GM18861 (cell line): ENCODE data around the gene MUC5AC.
"Not testable (repeated sequence)": the region's sequence is repeated elsewhere in the genome, so short reads cannot be mapped to it uniquely, and the experiment has no call there.

Experiments
- ATAC-seq: cut with Tn5 transposase; IDR thresholded peaks from one replicate; pipeline ENCODE4 v1.9.1; 2021; ENCODE audit not compliant: unreplicated experiment

Gene MUC5AC

DNA sequence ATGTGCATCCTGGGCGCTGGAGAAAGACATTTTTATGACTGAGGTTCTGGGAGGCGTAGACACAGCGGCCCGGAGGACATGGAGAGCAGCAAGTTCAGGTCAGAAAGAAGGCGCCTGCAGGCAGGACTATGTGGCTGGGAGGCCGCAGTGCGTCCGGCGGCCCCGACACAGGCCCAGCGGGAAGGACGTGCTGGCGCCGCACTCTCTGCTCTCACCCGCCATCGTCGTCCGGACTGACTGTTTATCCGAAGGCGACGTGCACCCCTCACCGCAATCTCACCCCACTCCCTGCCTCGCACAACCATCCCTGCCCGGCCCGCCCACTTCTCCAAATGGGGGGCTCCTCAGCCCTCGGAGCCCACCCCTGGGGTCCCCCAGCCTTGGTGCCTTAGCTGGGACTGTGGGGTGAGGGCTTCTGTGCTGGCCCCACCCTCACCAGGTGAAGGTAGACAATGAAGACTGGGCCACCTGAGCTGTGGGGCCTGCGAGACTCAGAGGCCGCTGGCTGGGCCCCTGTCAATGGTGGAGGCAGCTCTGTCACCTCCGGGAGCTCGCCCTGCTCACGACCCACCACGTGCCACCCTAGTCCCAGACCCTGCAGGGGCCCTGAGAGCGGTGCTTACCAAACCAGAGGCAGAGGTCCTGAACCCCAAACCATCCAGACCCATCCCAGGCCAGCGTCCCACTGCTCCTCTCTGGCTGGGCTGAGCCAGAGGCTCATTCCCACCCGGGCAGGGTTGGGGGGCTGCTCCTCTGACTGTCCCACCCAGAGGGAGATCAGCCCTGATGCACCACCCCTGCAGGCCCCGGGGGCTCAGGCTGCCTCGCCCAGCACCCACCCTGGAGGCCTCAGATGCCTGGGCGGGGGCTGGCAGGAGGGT lies 48.9 kb downstream of the MUC5AC start:
- no peak for ATAC-seq

DNA sequence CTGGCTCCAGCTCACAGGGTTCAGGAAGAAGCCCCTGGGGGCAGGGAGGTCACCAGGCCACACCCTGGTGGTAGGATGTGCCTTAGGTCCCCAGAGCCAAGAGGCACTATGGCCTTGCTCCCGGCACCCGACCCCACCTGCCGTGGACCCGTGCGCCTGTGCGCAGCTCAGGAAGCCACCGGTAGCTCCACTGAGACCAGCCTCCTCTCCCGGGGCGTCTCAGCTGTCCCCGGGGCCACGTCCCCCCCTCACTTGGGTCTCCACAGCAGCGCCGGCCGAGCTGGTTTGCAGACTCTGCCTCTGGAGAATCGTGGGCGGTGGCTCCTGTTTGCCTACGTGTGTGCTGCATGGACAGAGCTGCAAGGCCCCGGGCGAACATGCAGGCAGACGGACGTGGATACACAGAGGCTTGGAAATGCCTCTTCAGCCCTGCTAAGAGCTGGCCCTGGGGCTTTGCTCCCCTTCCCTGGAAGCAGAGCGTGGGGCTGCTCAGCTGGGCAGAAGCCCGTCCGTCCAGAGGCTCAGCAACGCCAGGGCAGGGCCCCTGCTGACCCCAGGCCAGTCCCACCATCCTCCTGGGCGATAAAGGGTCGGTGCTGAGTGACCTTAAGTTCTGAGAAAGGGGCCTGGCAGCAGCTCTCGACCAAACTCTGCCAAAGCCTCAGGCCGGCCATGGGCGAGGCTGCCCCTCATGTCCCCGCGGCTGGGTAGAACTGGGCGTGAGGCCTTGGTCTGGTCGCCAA lies 49.8 kb downstream of the MUC5AC start:
- no peak for ATAC-seq

- no peak for ATAC-seq
Observed at GRCh38 chr11:1208144-1208393, 50.3 kb downstream of the MUC5AC start.

DNA sequence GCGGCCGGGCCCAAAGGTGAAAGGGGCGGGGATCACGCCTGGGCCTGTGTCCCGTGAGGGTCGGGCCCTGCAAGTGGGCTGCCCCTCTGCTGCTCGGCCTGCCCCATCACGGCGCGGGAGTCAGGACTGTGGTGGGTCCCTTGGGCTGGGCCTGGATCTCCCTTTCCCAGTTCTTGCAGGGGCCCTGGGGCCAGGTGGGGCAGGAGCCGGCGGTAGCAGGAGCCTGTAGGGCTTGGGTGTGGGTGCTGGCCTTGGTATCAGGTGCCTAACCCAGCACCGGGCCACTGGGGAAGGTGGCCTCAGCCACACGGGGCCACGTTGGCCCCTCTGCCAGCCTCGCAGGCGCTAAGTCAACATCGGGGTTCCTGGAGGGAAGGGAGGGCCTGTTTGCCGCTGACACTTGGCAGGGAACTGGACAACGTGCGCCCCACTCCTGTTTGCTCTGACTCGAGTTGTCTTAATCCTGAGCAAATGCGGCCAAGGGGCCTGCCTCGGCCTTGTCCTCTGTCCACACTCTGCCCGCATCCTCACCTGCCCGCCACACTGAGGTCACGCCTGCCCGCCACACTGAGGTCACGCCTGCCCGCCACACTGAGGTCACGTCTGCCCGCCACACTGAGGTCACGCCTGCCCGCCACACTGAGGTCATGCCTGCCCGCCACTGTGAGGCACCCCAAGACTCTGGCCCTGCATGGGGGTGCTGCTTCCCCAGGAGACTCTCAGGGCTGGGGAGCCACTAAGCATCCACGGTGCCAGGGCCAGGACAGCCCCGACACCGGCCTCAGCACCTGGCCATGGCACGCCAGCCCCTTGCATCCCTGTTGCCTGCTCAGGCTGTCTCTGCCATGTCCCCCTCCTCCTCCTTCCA lies 50.9 kb downstream of the MUC5AC start:
- ATAC-seq, result no peak

DNA sequence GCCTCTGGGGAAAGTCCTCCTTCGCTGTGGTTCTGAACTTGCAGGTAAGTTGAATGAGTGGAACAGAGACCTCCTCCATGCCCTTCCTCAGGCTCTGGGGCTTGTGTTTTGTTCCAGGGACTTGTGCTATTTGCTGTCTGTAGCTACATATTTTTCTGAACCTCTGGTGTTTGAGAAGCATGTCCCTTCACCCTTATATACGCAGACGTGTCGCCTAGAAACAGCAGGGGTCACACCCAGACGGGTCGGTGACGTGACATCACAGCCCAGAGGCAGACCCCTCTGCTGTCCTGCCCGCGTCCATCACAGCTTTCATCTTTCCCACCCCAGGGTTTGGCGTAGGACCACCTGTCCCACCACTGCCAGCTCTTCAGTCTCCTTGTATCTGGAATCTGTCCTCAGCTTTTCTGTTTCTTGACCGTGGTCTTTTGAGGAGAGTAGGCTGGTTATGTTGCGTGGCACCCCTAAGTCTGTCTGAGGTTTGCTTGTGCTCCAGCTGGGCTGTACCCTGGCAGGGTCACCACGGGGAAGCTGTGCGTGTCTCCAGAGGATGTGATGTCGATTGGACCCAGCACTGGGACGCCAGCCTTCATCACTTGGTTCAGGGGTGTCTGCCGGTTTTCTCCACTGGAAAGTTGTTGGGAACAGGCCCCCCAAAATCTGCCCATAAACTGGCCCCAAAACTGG lies 51.8 kb downstream of the MUC5AC start:
- ATAC-seq, result no peak

GRCh38 chr11:1211838-1212237 lies 54.1 kb downstream of the MUC5AC start:
- ATAC-seq, result no peak

- ATAC-seq, result not testable (repeated sequence)
Observed at GRCh38 chr11:1215826-1216225, 58.1 kb downstream of the MUC5AC start.

GRCh38 chr11:1217151-1217550 lies 59.4 kb downstream of the MUC5AC start:
- ATAC-seq, result no peak

GRCh38 chr11:1218256-1218787 lies 60.6 kb downstream of the MUC5AC start:
- no peak for ATAC-seq

GRCh38 chr11:1218788-1219445 lies 61.2 kb downstream of the MUC5AC start:
- ATAC-seq, result no peak

DNA sequence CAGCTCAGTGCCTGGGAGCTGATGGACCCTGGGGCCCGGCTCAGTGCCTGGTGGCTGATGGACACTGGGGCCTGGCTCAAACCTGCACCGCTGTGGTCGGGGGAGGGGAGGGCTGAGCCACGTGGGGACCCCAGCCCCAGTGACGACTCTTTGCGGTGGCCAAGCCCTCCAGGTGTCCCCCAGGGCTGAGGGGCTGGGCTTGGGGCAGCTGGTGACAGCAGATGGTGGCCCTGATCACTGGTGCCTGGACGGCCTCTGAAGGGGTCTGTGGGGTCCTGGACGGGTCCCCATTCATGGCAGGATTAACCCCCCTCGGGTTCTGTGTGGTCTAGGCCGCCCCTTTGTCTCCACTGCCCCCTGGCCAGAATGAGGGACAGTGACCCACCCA lies 61.7 kb downstream of the MUC5AC start:
- ATAC-seq, result no peak

GRCh38 chr11:1219834-1220815 lies 62.4 kb downstream of the MUC5AC start:
- ATAC-seq, result no peak

GRCh38 chr11:1220941-1221721 lies 63.4 kb downstream of the MUC5AC start:
- no peak for ATAC-seq

GRCh38 chr11:1221848-1222311 lies 64.1 kb downstream of the MUC5AC start:
- no peak for ATAC-seq

- ATAC-seq, result no peak
Observed at GRCh38 chr11:1222491-1223345, 65.0 kb downstream of the MUC5AC start, which contains the start of gene MUC5B. MUC5B (plus strand) TSS chr11:1223066; CDS start chr11:1223124, 58 bp downstream.

DNA sequence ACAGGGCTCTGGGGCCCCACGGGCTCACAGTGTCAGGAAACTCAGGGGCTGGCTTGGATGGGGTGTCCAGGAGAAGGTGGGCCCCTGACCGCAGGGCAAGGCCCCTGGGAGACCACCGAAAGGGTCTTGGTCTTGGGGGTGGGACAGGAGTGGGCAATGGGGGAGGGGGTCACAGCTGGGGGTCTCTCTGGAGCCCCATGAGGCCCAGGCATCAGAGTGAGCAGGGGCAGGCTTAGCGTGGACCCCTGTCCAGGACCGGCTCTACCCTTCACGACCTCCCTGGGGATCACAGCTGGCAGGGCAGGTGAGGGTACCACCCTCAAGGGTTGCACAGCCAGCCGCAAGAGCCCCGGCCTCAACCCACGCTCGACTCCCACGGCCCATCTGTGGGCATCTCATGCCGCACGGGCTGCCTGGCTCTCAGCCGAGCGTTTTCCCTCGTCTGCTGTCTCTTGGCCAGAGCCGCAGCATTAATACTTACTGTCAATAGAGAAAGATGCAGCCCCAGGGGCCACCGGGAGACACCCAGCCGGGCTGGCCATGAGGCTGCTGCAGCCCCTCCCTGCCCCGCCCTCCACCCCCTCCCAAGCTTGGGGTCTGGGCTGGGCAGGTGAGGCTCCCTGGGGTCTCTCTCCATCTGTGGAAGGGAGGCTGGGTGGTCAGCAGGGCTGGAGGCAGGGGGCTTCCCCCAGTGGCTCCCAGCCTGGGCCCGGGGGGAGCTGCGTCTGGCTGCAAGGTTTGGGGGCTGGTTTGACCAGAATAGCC lies 65.8 kb downstream of the MUC5AC start:
- ATAC-seq, result no peak
